HG02852 (cell line): ENCODE measurements around the gene CDKN2B-AS1.
A peak's percentile ranks its signal among the peaks of the same experiment; 100 is the strongest.

ENCODE experiments used
- ATAC-seq: cut with Tn5 transposase; IDR thresholded peaks from one replicate; pipeline ENCODE4 v1.9.1; 2021; ENCODE audit warnings: mild to moderate bottlenecking, moderate library complexity; ENCODE audit not compliant: unreplicated experiment

CDKN2B-AS1 gene

GRCh38 chr9:22114956-22115355 is 120.4 kb downstream of the CDKN2B-AS1 start:
- no peak for ATAC-seq

GRCh38 chr9:22116758-22117157 is 122.2 kb downstream of the CDKN2B-AS1 start:
- ATAC-seq: no peak

- no peak for ATAC-seq
Observed at GRCh38 chr9:22117511-22118384, 123.2 kb downstream of the CDKN2B-AS1 start.

- ATAC-seq: no peak
Observed at GRCh38 chr9:22118810-22119521, 124.4 kb downstream of the CDKN2B-AS1 start.

- peak; percentile 62 for ATAC-seq
Observed at GRCh38 chr9:22119522-22120158, 125.0 kb downstream of the CDKN2B-AS1 start.

- no peak for ATAC-seq
Observed at GRCh38 chr9:22120159-22120549, 125.6 kb downstream of the CDKN2B-AS1 start.

GRCh38 chr9:22120595-22120994 is 126.0 kb downstream of the CDKN2B-AS1 start:
- no peak for ATAC-seq

- ATAC-seq: no peak
Observed at GRCh38 chr9:22124263-22125011, 129.8 kb downstream of the CDKN2B-AS1 start.

- no peak for ATAC-seq
Observed at GRCh38 chr9:22129133-22129532, 134.5 kb downstream of the CDKN2B-AS1 start.

- no peak for ATAC-seq
Observed at GRCh38 chr9:22129633-22130032, 135.0 kb downstream of the CDKN2B-AS1 start.

- ATAC-seq: peak; percentile 41
Observed at GRCh38 chr9:22131817-22132216, 137.2 kb downstream of the CDKN2B-AS1 start.

GRCh38 chr9:22134390-22134789 is 139.8 kb downstream of the CDKN2B-AS1 start:
- ATAC-seq: no peak

- ATAC-seq: no peak
Observed at GRCh38 chr9:22136461-22137096, 142.0 kb downstream of the CDKN2B-AS1 start.

GRCh38 chr9:22138956-22139660 is 144.5 kb downstream of the CDKN2B-AS1 start:
- ATAC-seq: no peak

GRCh38 chr9:22141908-22142307 is 147.3 kb downstream of the CDKN2B-AS1 start:
- ATAC-seq: no peak

- ATAC-seq: no peak
Observed at GRCh38 chr9:22142671-22143070, 148.1 kb downstream of the CDKN2B-AS1 start.

- no peak for ATAC-seq
Observed at GRCh38 chr9:22143799-22144625, 149.4 kb downstream of the CDKN2B-AS1 start.

GRCh38 chr9:22146604-22147003 is 152.0 kb downstream of the CDKN2B-AS1 start:
- no peak for ATAC-seq
